ENCODE results near the gene TSHZ2.

- TF ChIP-seq CTCF (IDR thresholded peaks at IDR 0.05; ENCODE audit: poor library complexity, severe bottlenecking) (no peak), EZH2 (IDR thresholded peaks at IDR 0.05; ENCODE audit: borderline replicate concordance, insufficient read depth, low read length, poor library complexity, severe bottlenecking) (no peak), MXI1 (conservative IDR thresholded peaks at IDR 0.05; ENCODE audit: poor library complexity, severe bottlenecking) (no peak)
These were observed 78.2 kb downstream of the TSHZ2 start for GRCh38 chr20:53050338-53050737.
